Fibroblast of skin of left biceps (primary cell): ENCODE data around the gene ME3.
"Not testable (repeated sequence)": the region's sequence is repeated elsewhere in the genome, so short reads cannot be mapped to it uniquely, and the experiment has no call there.

Source experiments
- DNase-seq, 2 experiments: peaks; one replicate each; pipeline ENCODE4 v3.0.0-alpha.2; 2013; ENCODE audit warnings: low read depth in 2 of 2

The ME3 gene

GRCh38 chr11:86558841-86559240 lies 113.6 kb downstream of the ME3 start:
- DNase-seq = no peak

GRCh38 chr11:86558207-86558606 lies 114.2 kb downstream of the ME3 start:
- no peak for DNase-seq

- no peak for DNase-seq
These were observed 116.5 kb downstream of the ME3 start for GRCh38 chr11:86555866-86556265.

GRCh38 chr11:86555401-86555800 lies 117.0 kb downstream of the ME3 start:
- no peak for DNase-seq

GRCh38 chr11:86553265-86553664 lies 119.2 kb downstream of the ME3 start:
- DNase-seq = no peak

- DNase-seq = peak; percentile 34 to 47
These were observed 120.9 kb downstream of the ME3 start for GRCh38 chr11:86551288-86552092.

GRCh38 chr11:86550757-86551156 lies 121.7 kb downstream of the ME3 start:
- DNase-seq = no peak

GRCh38 chr11:86548271-86548917 lies 124.0 kb downstream of the ME3 start:
- DNase-seq = no peak

GRCh38 chr11:86547727-86548126 lies 124.7 kb downstream of the ME3 start:
- no peak for DNase-seq

GRCh38 chr11:86541299-86541698 lies 131.1 kb downstream of the ME3 start:
- not testable (repeated sequence) for DNase-seq

- no peak for DNase-seq
These were observed 134.2 kb downstream of the ME3 start for GRCh38 chr11:86538223-86538548.

GRCh38 chr11:86537541-86538222 lies 134.7 kb downstream of the ME3 start:
- no peak for DNase-seq

GRCh38 chr11:86535773-86536172 lies 136.6 kb downstream of the ME3 start:
- DNase-seq = no peak

- peak in 1 of 2 experiments; percentile 53 for DNase-seq
These were observed 147.6 kb downstream of the ME3 start for GRCh38 chr11:86524620-86525352.

- peak in 1 of 2 experiments; percentile 53 for DNase-seq
These were observed 148.4 kb downstream of the ME3 start for GRCh38 chr11:86523738-86524619.

GRCh38 chr11:86522512-86522911 lies 149.9 kb downstream of the ME3 start:
- not testable (repeated sequence) for DNase-seq

- peak; percentile 67 to 75 for DNase-seq
These were observed 153.1 kb downstream of the ME3 start for GRCh38 chr11:86519064-86519911.

- no peak for DNase-seq
These were observed 154.2 kb downstream of the ME3 start for GRCh38 chr11:86518211-86518610.

GRCh38 chr11:86517557-86517956 lies 154.9 kb downstream of the ME3 start:
- no peak for DNase-seq
